Measurements from ENCODE around the gene TANK.

- TF ChIP-seq GABPA (IDR thresholded peaks at IDR 0.05 in 1 of 2, conservative IDR thresholded peaks at IDR 0.05 in 1 of 2) (no peak), CTCF (IDR thresholded peaks at IDR 0.05; ENCODE audit: low read depth, low read length, missing input control) (no peak), MAX (IDR thresholded peaks at IDR 0.05) (no peak), REST (IDR thresholded peaks at IDR 0.05) (no peak), RXRA (IDR thresholded peaks at IDR 0.05) (no peak), SP1 (IDR thresholded peaks at IDR 0.05) (no peak), TAF1 (conservative IDR thresholded peaks at IDR 0.05) (no peak)
These were observed 81.7 kb downstream of the TANK start for GRCh38 chr2:161241894-161242293.
